HepG2 (cell line): ENCODE results near the gene HNF1B. TPM values are rescaled to one million over a fixed set of nuclear protein-coding genes. Genes with fewer than 3 reads are reported as not detected.

Experiments used
- ZNF766 ChIP-seq: sonication (generic); formaldehyde crosslinking; IDR thresholded peaks from 2 replicates; pipeline ENCODE4 v1.5.0; 2020; ENCODE audit warnings: missing genetic modification reagents, borderline replicate concordance
- ZNF777 ChIP-seq: sonication (generic); formaldehyde crosslinking; IDR thresholded peaks from 2 replicates; pipeline ENCODE4 v1.4.0; 2020; ENCODE audit warnings: missing genetic modification reagents
- polyA plus RNA-seq, 8 experiments: library from polyadenylated mRNA; depleted of rRNA in 3 of 8; stranded (reverse) in 7 of 8; unstranded in 1 of 8; fragments of >200 nt; fragmentation: Illumina TruSeq in 4 of 8; extraction: Trizol in 4 of 8; gene quantifications; 2 replicates each; pipeline versions ENCODE4 v1.2.1 to v1.2.3, GENCODE V29; 2011 to 2016; ENCODE audit warnings: low read depth in 4 of 8, missing spikeins in 1 of 8, mixed read lengths in 1 of 8; ENCODE audit not compliant: insufficient read depth in 1 of 8
- total RNA-seq, 5 experiments: library from RNA; depleted of rRNA; stranded (reverse); fragments of >200 nt; fragmentation: Illumina TruSeq; extraction: Trizol; gene quantifications; 2 replicates each; pipeline ENCODE4 v1.2.3, GENCODE V29; 2016; ENCODE audit warnings: low read depth in 1 of 5
- TF ChIP-seq, protein P1 (sequence below), 2 experiments: sonication (generic) in 1 of 2; formaldehyde crosslinking in 1 of 2; IDR thresholded peaks; 2 replicates each; pipeline versions ENCODE4 v1.4.0 to v1.6.1; 2016 to 2020; ENCODE audit warnings: borderline replicate concordance in 1 of 2, low read depth in 1 of 2, mild to moderate bottlenecking in 1 of 2, missing genetic modification reagents in 1 of 2
- TF ChIP-seq, protein P2 (sequence below), 2 experiments: fragments of 450-650 bp in 1 of 2; sonication (generic) in 1 of 2; formaldehyde crosslinking in 1 of 2; IDR thresholded peaks; 2 replicates each; pipeline versions ENCODE4 v1.6.1 to v1.8.0; 2016 to 2022; ENCODE audit warnings: antibody characterized with exemption in 1 of 2, mild to moderate bottlenecking in 1 of 2, missing genetic modification reagents in 1 of 2
- TF ChIP-seq, protein P3 (sequence below): IDR thresholded peaks from 2 replicates; pipeline ENCODE4 v1.4.0; 2020; ENCODE audit warnings: mild to moderate bottlenecking, missing genetic modification reagents

HNF1B gene
- total and polyA plus RNA-seq, 2 of the 13 experiments (the other 11 are each of a cell fraction or from before 2014, with no cell fraction given), result 1.9 to 5.3 TPM

DNA sequence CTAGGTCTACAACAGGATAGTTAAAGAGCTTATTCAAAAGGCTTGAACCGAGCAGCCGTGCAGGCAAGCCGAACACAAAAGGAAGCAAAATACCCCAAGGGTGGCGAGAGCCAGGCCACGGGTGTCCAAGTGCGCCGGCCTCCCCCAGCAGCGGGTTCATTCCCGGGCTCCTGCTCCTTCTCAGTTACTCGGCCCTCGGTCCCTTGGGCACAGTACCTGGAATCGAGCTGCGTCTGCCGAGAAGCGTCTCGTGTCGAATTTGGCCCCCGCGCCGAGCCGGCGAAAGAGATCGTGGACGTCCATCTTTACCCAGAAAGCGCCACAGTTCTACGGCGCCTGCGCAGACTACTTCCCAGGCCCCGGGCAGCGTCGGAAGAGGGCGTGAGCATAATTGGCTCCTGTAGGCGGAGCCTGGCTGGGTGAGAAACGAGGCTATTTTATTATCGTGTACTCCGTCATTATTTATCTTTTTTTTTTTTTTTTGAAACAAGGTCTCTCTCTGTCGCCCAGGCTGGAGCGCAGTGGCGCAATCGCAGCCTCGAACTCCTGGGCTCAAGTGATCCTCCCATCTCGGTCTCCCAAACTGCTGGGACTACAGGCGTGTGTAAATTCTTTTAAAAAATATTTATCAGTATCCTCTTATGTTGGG is 101.6 kb downstream of the HNF1B start, which contains the start of gene DDX52 (continued):
- TF ChIP-seq, protein P1, sequence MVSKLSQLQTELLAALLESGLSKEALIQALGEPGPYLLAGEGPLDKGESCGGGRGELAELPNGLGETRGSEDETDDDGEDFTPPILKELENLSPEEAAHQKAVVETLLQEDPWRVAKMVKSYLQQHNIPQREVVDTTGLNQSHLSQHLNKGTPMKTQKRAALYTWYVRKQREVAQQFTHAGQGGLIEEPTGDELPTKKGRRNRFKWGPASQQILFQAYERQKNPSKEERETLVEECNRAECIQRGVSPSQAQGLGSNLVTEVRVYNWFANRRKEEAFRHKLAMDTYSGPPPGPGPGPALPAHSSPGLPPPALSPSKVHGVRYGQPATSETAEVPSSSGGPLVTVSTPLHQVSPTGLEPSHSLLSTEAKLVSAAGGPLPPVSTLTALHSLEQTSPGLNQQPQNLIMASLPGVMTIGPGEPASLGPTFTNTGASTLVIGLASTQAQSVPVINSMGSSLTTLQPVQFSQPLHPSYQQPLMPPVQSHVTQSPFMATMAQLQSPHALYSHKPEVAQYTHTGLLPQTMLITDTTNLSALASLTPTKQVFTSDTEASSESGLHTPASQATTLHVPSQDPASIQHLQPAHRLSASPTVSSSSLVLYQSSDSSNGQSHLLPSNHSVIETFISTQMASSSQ (IDR thresholded peaks at IDR 0.05; ENCODE audit: low read depth), result no peak
- TF ChIP-seq, protein P1 (CRISPR knock-in tag; IDR thresholded peaks at IDR 0.05; ENCODE audit: borderline replicate concordance), result no peak
- TF ChIP-seq ZNF777 (CRISPR knock-in tag), result peak; percentile 61; the same call in 1 of the 2 replicates
- TF ChIP-seq, protein P2, sequence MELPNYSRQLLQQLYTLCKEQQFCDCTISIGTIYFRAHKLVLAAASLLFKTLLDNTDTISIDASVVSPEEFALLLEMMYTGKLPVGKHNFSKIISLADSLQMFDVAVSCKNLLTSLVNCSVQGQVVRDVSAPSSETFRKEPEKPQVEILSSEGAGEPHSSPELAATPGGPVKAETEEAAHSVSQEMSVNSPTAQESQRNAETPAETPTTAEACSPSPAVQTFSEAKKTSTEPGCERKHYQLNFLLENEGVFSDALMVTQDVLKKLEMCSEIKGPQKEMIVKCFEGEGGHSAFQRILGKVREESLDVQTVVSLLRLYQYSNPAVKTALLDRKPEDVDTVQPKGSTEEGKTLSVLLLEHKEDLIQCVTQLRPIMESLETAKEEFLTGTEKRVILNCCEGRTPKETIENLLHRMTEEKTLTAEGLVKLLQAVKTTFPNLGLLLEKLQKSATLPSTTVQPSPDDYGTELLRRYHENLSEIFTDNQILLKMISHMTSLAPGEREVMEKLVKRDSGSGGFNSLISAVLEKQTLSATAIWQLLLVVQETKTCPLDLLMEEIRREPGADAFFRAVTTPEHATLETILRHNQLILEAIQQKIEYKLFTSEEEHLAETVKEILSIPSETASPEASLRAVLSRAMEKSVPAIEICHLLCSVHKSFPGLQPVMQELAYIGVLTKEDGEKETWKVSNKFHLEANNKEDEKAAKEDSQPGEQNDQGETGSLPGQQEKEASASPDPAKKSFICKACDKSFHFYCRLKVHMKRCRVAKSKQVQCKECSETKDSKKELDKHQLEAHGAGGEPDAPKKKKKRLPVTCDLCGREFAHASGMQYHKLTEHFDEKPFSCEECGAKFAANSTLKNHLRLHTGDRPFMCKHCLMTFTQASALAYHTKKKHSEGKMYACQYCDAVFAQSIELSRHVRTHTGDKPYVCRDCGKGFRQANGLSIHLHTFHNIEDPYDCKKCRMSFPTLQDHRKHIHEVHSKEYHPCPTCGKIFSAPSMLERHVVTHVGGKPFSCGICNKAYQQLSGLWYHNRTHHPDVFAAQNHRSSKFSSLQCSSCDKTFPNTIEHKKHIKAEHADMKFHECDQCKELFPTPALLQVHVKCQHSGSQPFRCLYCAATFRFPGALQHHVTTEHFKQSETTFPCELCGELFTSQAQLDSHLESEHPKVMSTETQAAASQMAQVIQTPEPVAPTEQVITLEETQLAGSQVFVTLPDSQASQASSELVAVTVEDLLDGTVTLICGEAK (IDR thresholded peaks at IDR 0.05), result no peak
- TF ChIP-seq, protein P2 (CRISPR knock-in tag; IDR thresholded peaks at IDR 0.05), result peak; percentile 43; the same call in 1 of the 2 replicates
- TF ChIP-seq, protein P3, sequence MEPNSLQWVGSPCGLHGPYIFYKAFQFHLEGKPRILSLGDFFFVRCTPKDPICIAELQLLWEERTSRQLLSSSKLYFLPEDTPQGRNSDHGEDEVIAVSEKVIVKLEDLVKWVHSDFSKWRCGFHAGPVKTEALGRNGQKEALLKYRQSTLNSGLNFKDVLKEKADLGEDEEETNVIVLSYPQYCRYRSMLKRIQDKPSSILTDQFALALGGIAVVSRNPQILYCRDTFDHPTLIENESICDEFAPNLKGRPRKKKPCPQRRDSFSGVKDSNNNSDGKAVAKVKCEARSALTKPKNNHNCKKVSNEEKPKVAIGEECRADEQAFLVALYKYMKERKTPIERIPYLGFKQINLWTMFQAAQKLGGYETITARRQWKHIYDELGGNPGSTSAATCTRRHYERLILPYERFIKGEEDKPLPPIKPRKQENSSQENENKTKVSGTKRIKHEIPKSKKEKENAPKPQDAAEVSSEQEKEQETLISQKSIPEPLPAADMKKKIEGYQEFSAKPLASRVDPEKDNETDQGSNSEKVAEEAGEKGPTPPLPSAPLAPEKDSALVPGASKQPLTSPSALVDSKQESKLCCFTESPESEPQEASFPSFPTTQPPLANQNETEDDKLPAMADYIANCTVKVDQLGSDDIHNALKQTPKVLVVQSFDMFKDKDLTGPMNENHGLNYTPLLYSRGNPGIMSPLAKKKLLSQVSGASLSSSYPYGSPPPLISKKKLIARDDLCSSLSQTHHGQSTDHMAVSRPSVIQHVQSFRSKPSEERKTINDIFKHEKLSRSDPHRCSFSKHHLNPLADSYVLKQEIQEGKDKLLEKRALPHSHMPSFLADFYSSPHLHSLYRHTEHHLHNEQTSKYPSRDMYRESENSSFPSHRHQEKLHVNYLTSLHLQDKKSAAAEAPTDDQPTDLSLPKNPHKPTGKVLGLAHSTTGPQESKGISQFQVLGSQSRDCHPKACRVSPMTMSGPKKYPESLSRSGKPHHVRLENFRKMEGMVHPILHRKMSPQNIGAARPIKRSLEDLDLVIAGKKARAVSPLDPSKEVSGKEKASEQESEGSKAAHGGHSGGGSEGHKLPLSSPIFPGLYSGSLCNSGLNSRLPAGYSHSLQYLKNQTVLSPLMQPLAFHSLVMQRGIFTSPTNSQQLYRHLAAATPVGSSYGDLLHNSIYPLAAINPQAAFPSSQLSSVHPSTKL (CRISPR knock-in tag), result peak; percentile 37; the same call in 1 of the 2 replicates
- 0 out of 2 replicates have a peak, but pooled peaks have one; percentile 50 for TF ChIP-seq ZNF766 (CRISPR knock-in tag)
